Keratinocyte (primary cell): ENCODE results near the gene ZNF547. TPM values are rescaled to one million over a fixed set of nuclear protein-coding genes. Genes with fewer than 3 reads are reported as not detected.

Experiments
- DNase-seq: peaks from one replicate; pipeline ENCODE4 v3.0.0-alpha.2; 2011; ENCODE audit warnings: low read depth, missing footprints, low spot score
- FAIRE-seq: peaks from 2 replicates; lab custom pipeline; 2011; peaks lifted over from hg19 to GRCh38; lab: Jason Lieb, UNC
- H2AFZ ChIP-seq: 2 replicates; pipeline ENCODE4 v1.6.0; 2012; ENCODE audit warnings: low read length, control low read depth, inconsistent platforms; ENCODE audit not compliant: control insufficient read depth
- H3K27ac ChIP-seq: 2 replicates; pipeline ENCODE4 v1.5.1; 2011; ENCODE audit warnings: low read length; ENCODE audit not compliant: control insufficient read depth, insufficient read depth
- H3K27me3 ChIP-seq: 3 replicates; pipeline ENCODE4 v1.6.0; 2011; ENCODE audit warnings: low read length; ENCODE audit not compliant: control insufficient read depth, insufficient read depth; ENCODE audit errors: extremely low read depth
- H3K36me3 ChIP-seq, 2 experiments: 2 replicates in 1 of 2; 3 replicates in 1 of 2; pipeline ENCODE4 v1.5.1; 2011; ENCODE audit warnings: low read length in 2 of 2, mild to moderate bottlenecking in 1 of 2; ENCODE audit not compliant: control insufficient read depth in 2 of 2, insufficient read depth in 2 of 2; ENCODE audit errors: extremely low read depth in 1 of 2
- H3K4me1 ChIP-seq: 3 replicates; pipeline ENCODE4 v1.5.1; 2011; ENCODE audit warnings: low read length; ENCODE audit not compliant: control insufficient read depth, insufficient read depth; ENCODE audit errors: extremely low read depth
- H3K4me2 ChIP-seq: 3 replicates; pipeline ENCODE4 v1.6.0; 2011; ENCODE audit warnings: low read depth, low read length; ENCODE audit not compliant: control insufficient read depth, insufficient read depth; ENCODE audit errors: extremely low read depth
- H3K4me3 ChIP-seq, 3 experiments: fragments of 200-600 bp in 1 of 3; sonication (generic) in 1 of 3; 2 replicates in 2 of 3; 3 replicates in 1 of 3; pipeline ENCODE4 v1.5.1; 2011 to 2016; ENCODE audit warnings: low read length in 3 of 3, mild to moderate bottlenecking in 3 of 3, control low read depth in 2 of 3, inconsistent platforms in 1 of 3, low read depth in 1 of 3, mixed read lengths in 1 of 3, mixed run types in 1 of 3, moderate library complexity in 1 of 3; ENCODE audit not compliant: control insufficient read depth in 2 of 3, insufficient read depth in 2 of 3; ENCODE audit errors: extremely low read depth in 1 of 3
- H3K79me2 ChIP-seq: 2 replicates; pipeline ENCODE4 v1.6.0; 2012; ENCODE audit warnings: low read length; ENCODE audit not compliant: control insufficient read depth, insufficient read depth
- H3K9ac ChIP-seq: 3 replicates; pipeline ENCODE4 v1.6.0; 2011; ENCODE audit warnings: low read length; ENCODE audit not compliant: control insufficient read depth, insufficient read depth; ENCODE audit errors: extremely low read depth
- H3K9me1 ChIP-seq: 3 replicates; pipeline ENCODE4 v1.6.0; 2011; ENCODE audit warnings: low read length; ENCODE audit not compliant: control insufficient read depth, insufficient read depth; ENCODE audit errors: extremely low read depth
- H3K9me3 ChIP-seq: 2 replicates; pipeline ENCODE4 v1.5.1; 2012; ENCODE audit warnings: low read depth, low read length; ENCODE audit not compliant: control insufficient read depth
- H4K20me1 ChIP-seq: 3 replicates; pipeline ENCODE4 v1.6.0; 2011; ENCODE audit warnings: low read length; ENCODE audit not compliant: control insufficient read depth, insufficient read depth; ENCODE audit errors: extremely low read depth
- EZH2 ChIP-seq: IDR thresholded peaks from one replicate; pipeline ENCODE4 v1.6.1; 2012; ENCODE audit warnings: inconsistent platforms, mild to moderate bottlenecking, low read length, moderate library complexity
- dilution Hi-C: fragments of 300-500 bp; cut with MboI; formaldehyde crosslinking; loops from one replicate; pipeline ENCODE4 v1.7.0; 2020; ENCODE audit warnings: low sequenced_read_pairs; ENCODE audit not compliant: extremely low pct_ligation_motif_present
- polyA plus RNA-seq, 5 experiments: library from polyadenylated mRNA; depleted of rRNA in 3 of 5; stranded (reverse) in 3 of 5; stranded (forward) in 1 of 5; unstranded in 1 of 5; fragments of >200 nt; gene quantifications; 1 replicate in 1 of 5; 2 replicates in 3 of 5; 3 replicates in 1 of 5; pipeline versions ENCODE4 v1.2.1 to v1.2.3, GENCODE V29; 2011 to 2012; ENCODE audit warnings: missing spikeins in 2 of 5, low read depth in 1 of 5, low replicate concordance in 1 of 5
- TF ChIP-seq, protein P1 (sequence below), 3 experiments: IDR thresholded peaks in 1 of 3; conservative IDR thresholded peaks in 1 of 3; optimal IDR thresholded peaks in 1 of 3; 2 replicates in 2 of 3; 3 replicates in 1 of 3; pipeline versions ENCODE3 to v1.5.1; 2011; ENCODE audit warnings: low read length in 3 of 3, mild to moderate bottlenecking in 3 of 3, moderate library complexity in 2 of 3, control low read depth in 1 of 3, inconsistent platforms in 1 of 3; ENCODE audit not compliant: insufficient read depth in 2 of 3; ENCODE audit errors: extremely low read depth in 1 of 3

Gene ZNF547
- polyA plus RNA-seq, 1 donor (not counting 4 experiments of a cell fraction or from before 2014, with no cell fraction given) = 2.8 TPM

DNA sequence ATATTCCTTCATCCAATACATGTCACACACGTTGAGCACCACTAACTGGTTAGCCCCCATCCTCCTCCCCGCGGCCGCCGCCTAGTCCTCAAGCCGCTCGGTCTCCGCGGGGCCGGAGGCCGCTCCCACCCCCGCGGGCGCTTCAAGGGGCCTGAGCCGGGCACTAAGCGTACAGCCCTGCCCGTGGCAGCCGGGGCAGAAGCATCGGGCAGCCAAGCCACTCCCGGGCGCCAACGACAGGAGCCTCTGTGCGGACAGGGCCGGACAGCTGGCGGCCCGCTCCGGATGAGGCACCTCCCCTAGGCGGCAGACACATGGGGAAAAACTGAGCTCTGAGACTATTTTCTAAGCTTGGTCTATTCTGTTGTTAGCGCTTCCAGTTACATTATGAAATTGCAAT, 45.8 kb upstream of the ZNF547 start:
- Histone ChIP-seq H4K20me1 (no peaks in the 10 kb centered on the region), H3K79me2 (peaks cover 22% of the 10 kb centered on the region), H3K4me2 (peak overlapping the region; percentile 7), H3K9me3 (no peaks in the 10 kb centered on the region), H2AFZ (no peak overlapping the region), H3K27me3 (no peaks in the 10 kb centered on the region), H3K36me3 (no peaks in the 10 kb centered on the region), H3K4me1 (peaks cover 13% of the 10 kb centered on the region), H3K27ac (no peak overlapping the region), H3K9me1 (peaks cover 2% of the 10 kb centered on the region), H3K4me3 (no peak overlapping the region), H3K9ac (no peak overlapping the region)
- no peak for DNase-seq
- dilution Hi-C loops = no loop called here
- FAIRE-seq = no peak
- no peak for TF ChIP-seq EZH2
- TF ChIP-seq, protein P1, sequence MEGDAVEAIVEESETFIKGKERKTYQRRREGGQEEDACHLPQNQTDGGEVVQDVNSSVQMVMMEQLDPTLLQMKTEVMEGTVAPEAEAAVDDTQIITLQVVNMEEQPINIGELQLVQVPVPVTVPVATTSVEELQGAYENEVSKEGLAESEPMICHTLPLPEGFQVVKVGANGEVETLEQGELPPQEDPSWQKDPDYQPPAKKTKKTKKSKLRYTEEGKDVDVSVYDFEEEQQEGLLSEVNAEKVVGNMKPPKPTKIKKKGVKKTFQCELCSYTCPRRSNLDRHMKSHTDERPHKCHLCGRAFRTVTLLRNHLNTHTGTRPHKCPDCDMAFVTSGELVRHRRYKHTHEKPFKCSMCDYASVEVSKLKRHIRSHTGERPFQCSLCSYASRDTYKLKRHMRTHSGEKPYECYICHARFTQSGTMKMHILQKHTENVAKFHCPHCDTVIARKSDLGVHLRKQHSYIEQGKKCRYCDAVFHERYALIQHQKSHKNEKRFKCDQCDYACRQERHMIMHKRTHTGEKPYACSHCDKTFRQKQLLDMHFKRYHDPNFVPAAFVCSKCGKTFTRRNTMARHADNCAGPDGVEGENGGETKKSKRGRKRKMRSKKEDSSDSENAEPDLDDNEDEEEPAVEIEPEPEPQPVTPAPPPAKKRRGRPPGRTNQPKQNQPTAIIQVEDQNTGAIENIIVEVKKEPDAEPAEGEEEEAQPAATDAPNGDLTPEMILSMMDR (optimal IDR thresholded peaks at IDR 0.05 in 1 of 3, IDR thresholded peaks at IDR 0.05 in 1 of 3, conservative IDR thresholded peaks at IDR 0.05 in 1 of 3; ENCODE audit: extremely low read depth in 1 of 3, insufficient read depth in 2 of 3, low read length in 3 of 3) = no peak

- H3K9me1 ChIP-seq = peaks cover 2% of the 10 kb centered on the region
- peak overlapping the region; percentile 77 for H3K27ac ChIP-seq
- H3K79me2 ChIP-seq = peaks cover 33% of the 10 kb centered on the region
- TF ChIP-seq EZH2 = no peak
- TF ChIP-seq, protein P1 (optimal IDR thresholded peaks at IDR 0.05 in 1 of 3, IDR thresholded peaks at IDR 0.05 in 1 of 3, conservative IDR thresholded peaks at IDR 0.05 in 1 of 3; ENCODE audit: extremely low read depth in 1 of 3, insufficient read depth in 2 of 3, low read length in 3 of 3) = no peak
- no peaks in the 10 kb centered on the region for H3K9me3 ChIP-seq
- H2AFZ ChIP-seq = peak overlapping the region; percentile 95
- H3K4me1 ChIP-seq = peaks cover 13% of the 10 kb centered on the region
- peak overlapping the region; percentile 89 for H3K9ac ChIP-seq
- dilution Hi-C loops = no loop called here
- H3K36me3 ChIP-seq = peaks cover 8 to 9% of the 10 kb centered on the region in 2 experiments
- peak overlapping the region; percentile 80 to 92 (median 88) for H3K4me3 ChIP-seq
- FAIRE-seq (no peak), DNase-seq (no peak)
- no peaks in the 10 kb centered on the region for H4K20me1 ChIP-seq
- H3K27me3 ChIP-seq = no peaks in the 10 kb centered on the region
- peak overlapping the region; percentile 95 for H3K4me2 ChIP-seq
These were observed 43.5 kb upstream of the ZNF547 start for GRCh38 chr19:57319869-57320179.
